ENCODE results near the gene ASS1.

ASS1 gene

DNA sequence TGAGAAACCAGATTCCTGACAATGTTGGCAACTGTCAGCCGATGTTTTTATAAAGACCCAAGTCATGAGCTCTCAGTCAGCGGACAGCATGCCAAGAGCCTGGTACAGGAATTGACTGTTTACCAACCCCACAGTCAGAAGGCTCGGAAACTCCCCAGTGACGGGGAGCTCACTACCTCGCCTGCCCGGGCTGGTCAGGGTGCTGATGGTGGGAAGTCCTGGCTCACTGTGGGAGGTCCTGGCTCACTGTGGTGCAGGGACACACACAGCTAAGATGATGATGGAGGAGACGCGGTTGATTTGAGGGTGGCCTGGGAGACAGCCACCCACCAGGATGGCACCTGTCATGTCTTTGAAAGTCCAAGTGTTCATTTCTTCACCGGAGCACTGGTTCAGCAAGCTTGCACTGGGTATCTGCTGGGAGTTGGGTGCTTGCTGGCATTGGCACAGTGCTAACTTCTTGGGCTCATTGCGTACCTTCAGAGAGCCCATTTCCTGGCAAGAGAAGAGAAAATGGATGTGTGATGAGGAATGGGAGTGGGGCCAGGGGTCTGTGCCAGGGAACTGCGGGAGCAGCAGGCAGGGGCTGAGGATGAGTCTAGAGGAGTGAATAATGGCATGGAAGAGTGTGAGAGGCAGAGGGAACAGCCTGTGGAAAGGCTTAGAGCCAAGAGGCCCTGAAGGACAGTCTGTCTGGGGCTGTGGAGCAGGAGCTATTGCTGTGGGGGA, 15.3 kb downstream of the ASS1 start:
- no peak for DNase-seq (ENCODE audit: low read depth)
- TF ChIP-seq, protein P1, sequence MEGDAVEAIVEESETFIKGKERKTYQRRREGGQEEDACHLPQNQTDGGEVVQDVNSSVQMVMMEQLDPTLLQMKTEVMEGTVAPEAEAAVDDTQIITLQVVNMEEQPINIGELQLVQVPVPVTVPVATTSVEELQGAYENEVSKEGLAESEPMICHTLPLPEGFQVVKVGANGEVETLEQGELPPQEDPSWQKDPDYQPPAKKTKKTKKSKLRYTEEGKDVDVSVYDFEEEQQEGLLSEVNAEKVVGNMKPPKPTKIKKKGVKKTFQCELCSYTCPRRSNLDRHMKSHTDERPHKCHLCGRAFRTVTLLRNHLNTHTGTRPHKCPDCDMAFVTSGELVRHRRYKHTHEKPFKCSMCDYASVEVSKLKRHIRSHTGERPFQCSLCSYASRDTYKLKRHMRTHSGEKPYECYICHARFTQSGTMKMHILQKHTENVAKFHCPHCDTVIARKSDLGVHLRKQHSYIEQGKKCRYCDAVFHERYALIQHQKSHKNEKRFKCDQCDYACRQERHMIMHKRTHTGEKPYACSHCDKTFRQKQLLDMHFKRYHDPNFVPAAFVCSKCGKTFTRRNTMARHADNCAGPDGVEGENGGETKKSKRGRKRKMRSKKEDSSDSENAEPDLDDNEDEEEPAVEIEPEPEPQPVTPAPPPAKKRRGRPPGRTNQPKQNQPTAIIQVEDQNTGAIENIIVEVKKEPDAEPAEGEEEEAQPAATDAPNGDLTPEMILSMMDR (conservative IDR thresholded peaks at IDR 0.05; ENCODE audit: control insufficient read depth, insufficient read depth, low read depth, low read length) = no peak
- no peak overlapping the region for H3K4me3 ChIP-seq (ENCODE audit: control insufficient read depth, low read depth, low read length)

DNA sequence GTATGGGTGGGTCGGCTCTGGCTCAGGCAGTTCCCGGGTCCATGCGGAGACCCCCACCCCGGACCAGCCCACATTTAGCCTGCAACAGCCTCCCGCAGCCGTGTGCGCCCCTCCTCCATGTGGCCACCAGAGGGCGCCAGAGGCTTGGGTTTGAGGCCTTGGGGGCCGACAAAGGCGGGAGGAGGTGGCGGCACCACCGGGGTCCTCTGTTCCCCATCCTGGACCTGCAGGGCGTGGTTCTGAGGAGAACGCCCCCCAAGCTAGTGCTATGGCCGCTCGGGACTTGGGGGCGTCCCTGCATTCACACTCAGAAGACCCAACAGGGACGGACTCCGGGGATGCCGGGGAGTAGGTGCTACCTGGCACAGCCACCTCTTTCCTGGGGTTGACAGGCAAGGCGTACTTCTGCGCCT, 16.5 kb downstream of the ASS1 start:
- no peak overlapping the region for H3K4me3 ChIP-seq (ENCODE audit: control insufficient read depth, low read depth, low read length)
- TF ChIP-seq, protein P1 (conservative IDR thresholded peaks at IDR 0.05; ENCODE audit: control insufficient read depth, insufficient read depth, low read depth, low read length) = peak; percentile 69
- DNase-seq (ENCODE audit: low read depth) = peak; percentile 23

DNA sequence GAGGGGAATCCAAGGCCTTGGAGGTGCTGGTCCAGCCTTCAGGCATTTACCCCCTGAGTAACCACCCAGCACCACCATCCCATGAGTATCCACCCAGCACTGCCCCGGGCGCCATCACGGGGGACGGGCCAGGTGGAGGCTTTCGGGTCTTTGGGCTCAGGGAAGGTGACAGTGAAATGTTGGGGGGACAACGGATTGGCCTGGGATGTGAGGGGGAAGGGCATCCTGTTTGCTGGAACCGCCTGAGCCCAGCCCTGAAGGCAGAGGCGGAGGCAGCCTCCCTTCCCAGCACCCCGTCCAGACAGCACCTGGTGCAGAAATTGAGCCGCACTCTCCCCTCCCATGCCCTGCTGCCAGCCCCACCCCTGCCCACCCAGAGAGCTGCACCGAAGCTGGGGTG, 17.0 kb downstream of the ASS1 start:
- TF ChIP-seq, protein P1 (conservative IDR thresholded peaks at IDR 0.05; ENCODE audit: control insufficient read depth, insufficient read depth, low read depth, low read length) = no peak
- no peak overlapping the region for H3K4me3 ChIP-seq (ENCODE audit: control insufficient read depth, low read depth, low read length)
- no peak for DNase-seq (ENCODE audit: low read depth)

DNA sequence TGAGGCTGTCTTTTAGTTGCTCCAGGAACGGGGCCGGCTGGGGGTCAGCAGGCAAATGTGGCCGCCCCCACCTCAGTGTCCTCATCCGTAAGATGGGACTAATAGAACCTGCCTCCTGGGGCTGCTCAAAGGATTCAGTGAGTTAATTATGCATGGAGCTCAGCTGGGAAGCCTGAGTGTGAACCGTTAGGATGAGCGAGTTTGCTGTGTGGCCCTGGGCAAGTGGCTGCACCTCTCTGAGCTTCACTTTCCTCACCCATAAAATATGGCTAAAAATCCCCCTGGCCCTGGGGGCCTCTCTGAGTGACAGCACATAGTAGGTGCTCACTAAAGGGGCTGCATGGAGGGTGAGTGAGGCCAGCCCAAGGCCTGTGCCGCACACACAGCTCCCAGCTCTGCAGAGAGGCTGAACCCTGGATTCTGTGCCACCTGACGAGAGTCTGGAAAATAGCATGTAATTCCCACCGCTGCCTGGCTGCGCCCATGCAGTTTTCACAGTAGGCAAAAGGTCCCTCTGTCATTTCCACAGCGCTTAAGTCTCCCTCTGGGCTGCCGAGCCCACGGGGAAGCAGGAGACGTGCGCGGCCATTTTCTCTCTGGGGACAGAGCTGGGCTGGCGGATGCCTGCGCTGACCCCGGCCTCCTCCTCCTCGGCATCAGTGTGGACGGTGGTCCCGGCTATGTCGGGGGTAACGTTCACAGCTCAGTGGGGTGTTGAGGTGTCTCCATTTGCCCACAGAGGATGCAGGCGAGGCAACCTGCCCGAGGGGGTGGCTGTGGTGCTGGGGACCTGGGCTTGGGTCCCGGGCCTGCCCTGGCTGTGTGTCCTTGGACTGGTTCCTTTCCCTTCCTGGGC, 18.2 kb downstream of the ASS1 start:
- TF ChIP-seq, protein P1 (conservative IDR thresholded peaks at IDR 0.05; ENCODE audit: control insufficient read depth, insufficient read depth, low read depth, low read length) = no peak
- DNase-seq (ENCODE audit: low read depth) = no peak
- H3K4me3 ChIP-seq (ENCODE audit: control insufficient read depth, low read depth, low read length) = no peak overlapping the region

DNA sequence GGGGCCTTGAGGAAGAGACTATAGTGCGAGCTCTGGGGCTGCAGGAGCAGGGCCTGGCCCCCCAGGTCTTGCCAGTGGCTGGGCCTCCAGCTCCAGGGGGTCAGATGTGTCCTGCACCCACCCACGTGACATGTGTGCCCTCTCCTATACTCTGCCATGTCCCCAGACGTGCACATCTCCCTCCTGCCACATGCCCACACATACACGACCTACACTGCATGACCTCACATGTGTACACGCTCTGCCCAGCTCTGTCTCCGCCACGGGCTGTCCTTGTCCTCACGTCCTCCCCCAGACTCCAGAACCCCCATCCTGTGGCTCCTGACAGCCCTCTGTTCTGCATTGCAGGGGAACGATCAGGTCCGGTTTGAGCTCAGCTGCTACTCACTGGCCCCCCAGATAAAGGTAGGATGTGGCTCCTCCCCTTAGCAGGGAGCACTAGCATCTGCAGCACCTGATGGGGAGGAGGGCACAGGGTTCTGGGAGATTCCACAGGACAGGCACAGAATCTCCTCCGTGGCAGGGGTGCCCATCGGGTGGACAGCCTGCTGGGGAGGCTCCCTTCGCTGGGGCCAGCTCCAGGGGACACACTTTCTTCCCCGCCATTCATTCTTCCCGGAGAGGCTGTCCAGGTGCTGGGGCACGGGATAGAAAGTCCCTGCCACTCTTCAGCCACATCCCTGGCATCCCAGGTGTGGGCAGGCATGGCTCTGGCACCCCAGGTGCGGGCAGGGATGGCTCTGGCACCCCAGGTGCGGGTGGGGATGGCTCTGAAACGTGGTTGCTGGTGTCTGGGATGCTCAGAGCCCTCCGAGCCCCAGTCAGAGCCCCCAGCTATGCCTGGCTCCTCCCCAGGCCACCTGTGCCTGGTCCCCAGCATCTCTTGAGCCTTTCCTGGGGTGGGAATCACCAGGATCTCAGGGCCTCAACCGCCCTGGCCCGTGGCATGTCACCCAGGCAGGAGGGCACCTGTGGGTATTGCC, 19.3 kb downstream of the ASS1 start:
- H3K4me3 ChIP-seq (ENCODE audit: control insufficient read depth, low read depth, low read length) = no peak overlapping the region
- no peak for DNase-seq (ENCODE audit: low read depth)
- TF ChIP-seq, protein P1 (conservative IDR thresholded peaks at IDR 0.05; ENCODE audit: control insufficient read depth, insufficient read depth, low read depth, low read length) = no peak
